GM18870 (cell line): ENCODE measurements around the gene DROSHA.

ENCODE experiments used
- ATAC-seq: cut with Tn5 transposase; IDR thresholded peaks from one replicate; pipeline ENCODE4 v1.9.1; 2021; ENCODE audit warnings: moderate library complexity; ENCODE audit not compliant: unreplicated experiment

The DROSHA gene

GRCh38 chr5:31355337-31355736, 176.6 kb downstream of the DROSHA start:
- no peak for ATAC-seq
